Pancreas (tissue), 10 donors: ENCODE measurements around the gene MPZ. TPM values are rescaled to one million over a fixed set of nuclear protein-coding genes. Genes with fewer than 3 reads are reported as not detected.
A peak's percentile ranks its signal among the peaks of the same experiment; 100 is the strongest.

Experiments used
- ATAC-seq, 4 donors: fragments of 200-7000 bp; cut with Tn5 transposase; one replicate each; pipeline versions ENCODE4 v1.8.0 to v1.9.1; 2020; ENCODE audit warnings: mild to moderate bottlenecking in 4 of 4, moderate library complexity in 4 of 4
- DNase-seq, 6 donors: peaks; one replicate each; pipeline ENCODE4 v3.0.0-alpha.2; 2020
- FAIRE-seq: peaks from 2 replicates; lab custom pipeline; 2012; peaks lifted over from hg19 to GRCh38; lab: Jason Lieb, UNC
- H3K27ac ChIP-seq, 4 donors: fragments of 200-600 bp; sonication (generic); 1 replicate in 3 of 4; 2 replicates in 1 of 4; pipeline versions ENCODE4 v1.5.0 to v1.8.0; 2020
- H3K27me3 ChIP-seq, 4 donors: fragments of 200-600 bp; one replicate each; pipeline ENCODE4 v1.8.0; 2021
- H3K36me3 ChIP-seq, 3 donors: fragments of 200-600 bp; sonication (generic) in 1 of 3; one replicate each; pipeline versions ENCODE4 v1.5.0 to v1.8.0; 2020 to 2021
- H3K4me1 ChIP-seq, 3 donors: fragments of 200-600 bp; one replicate each; pipeline ENCODE4 v1.8.0; 2021
- H3K4me3 ChIP-seq, 4 donors: fragments of 200-600 bp; sonication (generic) in 2 of 4; one replicate each; pipeline versions ENCODE4 v1.5.0 to v1.8.0; 2020 to 2021
- H3K9me3 ChIP-seq, 4 donors: fragments of 200-600 bp; one replicate each; pipeline ENCODE4 v1.8.0; 2021
- WGBS, 2 donors: extraction: QIAGEN DNeasy Blood & Tissue Kit; methylation state at CpG; one replicate each; pipeline ENCODE4 v1.1.7; 2013; 5-methylcytosine and 5-hydroxymethylcytosine counted together
- intact Hi-C, 3 donors: fragments of 100-400 bp; cut with DNase I; formaldehyde crosslinking; loops; one replicate each; pipeline versions ENCODE4 v1.11.1 to v1.14.2; 2022
- polyA plus RNA-seq, 2 donors: library from polyadenylated mRNA; stranded (reverse); fragments of 200-250 nt; gene quantifications; one replicate each; pipeline ENCODE4 v1.2.3, GENCODE V29; 2013
- total RNA-seq, 6 donors: library from RNA; stranded (reverse); fragmentation: NEBNext Ultra II Directional in 4 of 6; extraction: Animal tissue kit (Norgen Biotek cat#: 25700) in 4 of 6; gene quantifications; one replicate each; pipeline versions ENCODE4 v1.2.1 to v1.2.4, GENCODE V29; 2021 to 2023
- TF ChIP-seq, protein P1 (sequence below), 4 donors: fragments of 200-600 bp; sonication (generic) in 3 of 4; IDR thresholded peaks; one replicate each; pipeline versions ENCODE4 v1.5.0 to v1.8.0; 2021; ENCODE audit warnings: antibody characterized with exemption in 4 of 4
- donor health status: healthy with polysubstance abuse.
- donor health status: DM: no; HTN: no; CAD: no; lungs with moderate emphysema.
- donor health status: DM: no; HTN: no; CAD: no.
- donor health status: control.
- donor health status: control.
- donor health status: Bipolar disorder and iron deficiency.
- donor health status: DM: yes; HTN: yes; CAD: no.
- donor health status: DM: no; HTN: no; CAD: no.
- donor health status: DM: no; HTN: no; CAD: no.
- donor health status: DM: yes; HTN: yes; CAD: no.

Gene MPZ
- total and polyA plus RNA-seq, 8 donors = 0.51 to 2.8 (median 1.4) TPM

DNA sequence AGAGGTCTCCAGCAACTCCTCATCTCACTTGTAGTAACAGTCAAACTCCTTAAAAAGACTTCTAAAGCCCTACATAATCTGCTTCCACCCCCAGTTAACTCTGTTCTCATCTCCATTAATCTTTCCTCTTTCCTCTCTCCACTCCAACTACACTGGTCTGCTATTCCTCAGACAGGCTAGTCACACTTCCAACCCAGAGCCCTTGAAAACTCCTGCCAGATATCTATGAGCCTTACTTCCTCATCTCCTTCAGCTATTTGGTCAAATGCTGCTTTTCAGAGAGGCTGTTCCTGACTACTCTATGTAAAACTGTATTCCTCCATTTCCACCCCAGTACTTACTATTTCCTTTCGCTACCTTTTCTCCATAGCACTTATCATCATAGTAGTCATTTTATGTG, 26.8 kb downstream of the MPZ start:
- intact Hi-C loops = loop anchor here in 1 of 3 donors (10.0 kb wide), 1 partner anchor 48 kb away; the partner anchor contains the start of gene NR1I3
- ATAC-seq = no peak
- Histone ChIP-seq H3K4me3 (no peak overlapping the region), H3K4me1 (no peaks in the 10 kb centered on the region), H3K9me3 (no peaks in the 10 kb centered on the region), H3K27me3 (no peaks in the 10 kb centered on the region), H3K36me3 (no peaks in the 10 kb centered on the region), H3K27ac (no peak overlapping the region)
- DNase-seq = no peak
- WGBS, 2 donors = 95 to 100% methylated on average over 1 of the region's 1 CpG
- TF ChIP-seq, protein P1, sequence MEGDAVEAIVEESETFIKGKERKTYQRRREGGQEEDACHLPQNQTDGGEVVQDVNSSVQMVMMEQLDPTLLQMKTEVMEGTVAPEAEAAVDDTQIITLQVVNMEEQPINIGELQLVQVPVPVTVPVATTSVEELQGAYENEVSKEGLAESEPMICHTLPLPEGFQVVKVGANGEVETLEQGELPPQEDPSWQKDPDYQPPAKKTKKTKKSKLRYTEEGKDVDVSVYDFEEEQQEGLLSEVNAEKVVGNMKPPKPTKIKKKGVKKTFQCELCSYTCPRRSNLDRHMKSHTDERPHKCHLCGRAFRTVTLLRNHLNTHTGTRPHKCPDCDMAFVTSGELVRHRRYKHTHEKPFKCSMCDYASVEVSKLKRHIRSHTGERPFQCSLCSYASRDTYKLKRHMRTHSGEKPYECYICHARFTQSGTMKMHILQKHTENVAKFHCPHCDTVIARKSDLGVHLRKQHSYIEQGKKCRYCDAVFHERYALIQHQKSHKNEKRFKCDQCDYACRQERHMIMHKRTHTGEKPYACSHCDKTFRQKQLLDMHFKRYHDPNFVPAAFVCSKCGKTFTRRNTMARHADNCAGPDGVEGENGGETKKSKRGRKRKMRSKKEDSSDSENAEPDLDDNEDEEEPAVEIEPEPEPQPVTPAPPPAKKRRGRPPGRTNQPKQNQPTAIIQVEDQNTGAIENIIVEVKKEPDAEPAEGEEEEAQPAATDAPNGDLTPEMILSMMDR (IDR thresholded peaks at IDR 0.05) = no peak
- no peak for FAIRE-seq

DNA sequence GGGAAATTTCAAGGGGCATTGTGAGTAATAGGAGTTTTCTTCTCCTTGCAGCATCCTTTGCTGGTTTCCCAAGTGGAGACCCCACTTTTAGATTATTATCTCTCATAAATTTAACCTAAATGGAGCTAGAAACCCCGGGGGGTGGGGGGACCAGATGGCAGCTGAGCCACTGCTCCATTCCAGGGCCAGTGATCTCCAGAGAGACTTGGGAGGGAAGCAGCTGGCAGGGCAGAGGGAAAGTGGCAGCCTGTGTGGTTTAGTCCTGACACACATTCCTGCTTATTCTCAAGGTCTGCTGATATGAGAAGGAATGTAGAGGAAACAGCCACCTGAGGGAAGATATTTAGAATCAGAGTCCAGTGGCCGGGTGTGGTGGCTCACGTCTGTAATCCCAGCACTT, 34.9 kb downstream of the MPZ start:
- Histone ChIP-seq H3K27ac (no peak overlapping the region), H3K4me1 (peaks cover 0 to 8% (median 0%) of the 10 kb centered on the region in 3 donors), H3K27me3 (no peaks in the 10 kb centered on the region), H3K4me3 (no peak overlapping the region), H3K9me3 (no peaks in the 10 kb centered on the region), H3K36me3 (no peaks in the 10 kb centered on the region)
- FAIRE-seq = no peak
- peak in 4 of 6 donors; percentile 36 to 62 (median 54) for DNase-seq
- ATAC-seq = peak; percentile 87 to 99 (median 94)
- TF ChIP-seq, protein P1 (IDR thresholded peaks at IDR 0.05) = no peak
- 9 to 18% methylated on average over 3 of the region's 3 CpGs for WGBS, 2 donors
- intact Hi-C loops = no loop called here

DNA sequence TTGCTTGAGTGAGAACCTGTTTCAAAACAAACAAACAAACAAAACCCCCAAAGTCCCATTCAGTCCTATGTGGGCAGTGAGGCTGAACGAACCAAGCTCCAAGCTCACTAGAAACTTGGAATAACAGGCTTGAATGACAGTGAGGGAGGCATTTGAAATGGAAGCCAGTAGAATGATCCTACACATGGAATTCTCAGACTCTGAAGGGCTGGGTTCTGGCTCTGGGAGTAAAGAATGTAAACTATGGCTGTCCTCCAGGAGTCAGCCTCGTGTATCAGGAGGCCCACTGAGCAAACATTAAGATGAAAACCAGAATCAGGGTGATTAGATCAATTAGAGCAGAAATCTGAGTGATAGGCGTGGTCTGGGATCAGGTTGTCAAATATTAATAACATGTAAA, 36.4 kb downstream of the MPZ start:
- DNase-seq = no peak
- H3K36me3 ChIP-seq = no peaks in the 10 kb centered on the region
- H3K4me1 ChIP-seq = peaks cover 0 to 8% (median 0%) of the 10 kb centered on the region in 3 donors
- ATAC-seq = peak in 1 of 4 donors; percentile 15
- no peak overlapping the region for H3K27ac ChIP-seq
- intact Hi-C loops = no loop called here
- no peak overlapping the region for H3K4me3 ChIP-seq
- H3K9me3 ChIP-seq = no peaks in the 10 kb centered on the region
- H3K27me3 ChIP-seq = no peaks in the 10 kb centered on the region
- no peak for FAIRE-seq
- WGBS, 2 donors = 36 to 42% methylated on average over 3 of the region's 3 CpGs
- TF ChIP-seq, protein P1 (IDR thresholded peaks at IDR 0.05) = no peak

DNA sequence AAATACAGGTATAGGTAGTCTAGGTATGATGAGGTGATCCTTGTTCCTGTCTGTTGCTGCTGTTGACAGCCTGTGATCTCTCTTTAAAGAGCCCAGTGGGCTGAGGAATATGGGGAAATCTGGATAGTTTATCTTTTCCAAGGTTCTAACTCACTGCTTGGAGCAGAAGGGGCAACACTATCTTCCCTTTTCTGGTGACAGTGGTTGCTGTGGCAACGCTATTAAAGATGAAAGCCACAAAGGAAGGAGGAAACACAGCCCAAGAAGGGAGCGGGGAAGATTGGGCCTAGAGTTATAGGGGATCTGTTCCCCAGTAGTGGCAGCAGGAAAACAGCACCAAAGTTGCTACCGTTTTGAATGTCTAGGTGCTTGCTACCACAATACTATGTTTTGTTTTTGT, 42.4 kb downstream of the MPZ start:
- DNase-seq (no peak), ATAC-seq (peak in 2 of 4 donors; percentile 29 to 31), FAIRE-seq (no peak)
- TF ChIP-seq, protein P1 (IDR thresholded peaks at IDR 0.05) = no peak
- Histone ChIP-seq H3K4me3 (no peak overlapping the region), H3K27ac (no peak overlapping the region), H3K9me3 (no peaks in the 10 kb centered on the region), H3K36me3 (no peaks in the 10 kb centered on the region), H3K4me1 (no peaks in the 10 kb centered on the region), H3K27me3 (no peaks in the 10 kb centered on the region)
- intact Hi-C loops = no loop called here
- WGBS, 2 donors = 78 to 93% methylated on average over 3 of the region's 3 CpGs

DNA sequence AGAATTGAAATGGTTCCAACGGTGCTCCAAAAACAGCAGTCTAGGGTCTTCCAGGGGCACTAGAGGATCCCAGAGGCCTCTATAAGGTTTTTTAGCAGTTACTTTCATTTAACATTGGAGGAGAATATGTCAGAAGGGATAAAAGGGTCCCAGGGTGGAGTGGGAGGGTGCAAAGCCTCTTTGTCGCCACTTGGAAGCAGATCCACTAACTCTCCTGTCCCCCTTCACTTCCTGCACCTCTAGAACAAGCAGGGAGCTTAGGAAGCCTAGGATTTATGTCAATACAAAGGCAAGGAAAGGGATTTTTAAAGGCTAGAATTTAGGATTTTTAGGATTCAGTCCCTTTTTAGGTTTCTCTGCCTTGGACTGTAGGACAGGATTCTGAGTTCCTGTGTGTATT, 42.9 kb downstream of the MPZ start:
- FAIRE-seq (no peak), ATAC-seq (peak in 1 of 4 donors; percentile 30), DNase-seq (no peak)
- Histone ChIP-seq H3K4me1 (no peaks in the 10 kb centered on the region), H3K4me3 (no peak overlapping the region), H3K27ac (no peak overlapping the region), H3K36me3 (no peaks in the 10 kb centered on the region), H3K27me3 (no peaks in the 10 kb centered on the region), H3K9me3 (no peaks in the 10 kb centered on the region)
- WGBS, 2 donors = 53 to 56% methylated on average over 2 of the region's 2 CpGs
- TF ChIP-seq, protein P1 (IDR thresholded peaks at IDR 0.05) = no peak
- intact Hi-C loops = no loop called here
